ENCODE results near the gene OR51A7.
"Not testable (repeated sequence)": the region's sequence is repeated elsewhere in the genome, so short reads cannot be mapped to it uniquely, and the experiment has no call there.

Gene OR51A7

GRCh38 chr11:4903484-4903883 is at the start of gene OR51A7:
TSS of gene OR51A7 (plus strand) at chr11:4903783. CDS start at chr11:4907370, 3,587 bp downstream.
- no peak for DNase-seq (ENCODE audit: low spot score)

- DNase-seq (ENCODE audit: low spot score): not testable (repeated sequence)
Observed at GRCh38 chr11:4854286-4854685, 49.3 kb upstream of the OR51A7 start.

GRCh38 chr11:4862447-4863236 is 40.9 kb upstream of the OR51A7 start:
- no peak for DNase-seq (ENCODE audit: low spot score)

GRCh38 chr11:4863876-4864275 is 39.7 kb upstream of the OR51A7 start:
- no peak for DNase-seq (ENCODE audit: low spot score)

- no peak for DNase-seq (ENCODE audit: low spot score)
Observed at GRCh38 chr11:4865855-4866254, 37.7 kb upstream of the OR51A7 start.

GRCh38 chr11:4881188-4881587 is 22.4 kb upstream of the OR51A7 start:
- DNase-seq (ENCODE audit: low spot score): no peak

DNA sequence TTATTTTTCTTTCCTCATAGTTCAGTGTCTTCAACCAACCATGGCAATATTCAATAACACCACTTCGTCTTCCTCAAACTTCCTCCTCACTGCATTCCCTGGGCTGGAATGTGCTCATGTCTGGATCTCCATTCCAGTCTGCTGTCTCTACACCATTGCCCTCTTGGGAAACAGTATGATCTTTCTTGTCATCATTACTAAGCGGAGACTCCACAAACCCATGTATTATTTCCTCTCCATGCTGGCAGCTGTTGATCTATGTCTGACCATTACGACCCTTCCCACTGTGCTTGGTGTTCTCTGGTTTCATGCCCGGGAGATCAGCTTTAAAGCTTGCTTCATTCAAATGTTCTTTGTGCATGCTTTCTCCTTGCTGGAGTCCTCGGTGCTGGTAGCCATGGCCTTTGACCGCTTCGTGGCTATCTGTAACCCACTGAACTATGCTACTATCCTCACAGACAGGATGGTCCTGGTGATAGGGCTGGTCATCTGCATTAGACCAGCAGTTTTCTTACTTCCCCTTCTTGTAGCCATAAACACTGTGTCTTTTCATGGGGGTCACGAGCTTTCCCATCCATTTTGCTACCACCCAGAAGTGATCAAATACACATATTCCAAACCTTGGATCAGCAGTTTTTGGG is 21.6 kb upstream of the OR51A7 start, which contains the start of gene OR51T1:
Gene OR51T1 (plus strand): TSS at position 41 of the 641 bp plus-strand sequence. CDS start 0 bp downstream, at position 41.
- DNase-seq (ENCODE audit: low spot score): no peak

- no peak for DNase-seq (ENCODE audit: low spot score)
Observed at GRCh38 chr11:4882543-4882942, 21.0 kb upstream of the OR51A7 start.

DNA sequence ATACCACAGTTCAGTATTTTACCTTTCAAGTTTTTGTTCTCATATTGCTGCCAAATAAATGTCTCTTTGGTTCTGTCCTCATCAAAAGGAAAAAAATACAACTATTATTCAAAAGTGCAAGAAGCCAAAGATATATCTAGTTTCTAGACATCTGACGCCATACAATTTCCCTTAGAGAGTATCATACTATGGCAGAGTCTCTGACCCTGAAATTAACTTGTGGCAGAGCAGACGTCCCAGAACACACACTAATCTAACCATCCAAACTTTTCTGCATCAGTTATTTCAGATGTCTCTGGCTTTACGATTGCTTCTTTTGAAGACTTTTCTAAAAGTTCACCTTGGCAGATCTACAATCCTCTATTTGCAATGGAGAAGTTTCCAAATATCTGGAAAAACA is 19.2 kb upstream of the OR51A7 start:
- DNase-seq (ENCODE audit: low spot score): no peak

- no peak for DNase-seq (ENCODE audit: low spot score)
Observed at GRCh38 chr11:4886186-4886585, 17.4 kb upstream of the OR51A7 start.

DNA sequence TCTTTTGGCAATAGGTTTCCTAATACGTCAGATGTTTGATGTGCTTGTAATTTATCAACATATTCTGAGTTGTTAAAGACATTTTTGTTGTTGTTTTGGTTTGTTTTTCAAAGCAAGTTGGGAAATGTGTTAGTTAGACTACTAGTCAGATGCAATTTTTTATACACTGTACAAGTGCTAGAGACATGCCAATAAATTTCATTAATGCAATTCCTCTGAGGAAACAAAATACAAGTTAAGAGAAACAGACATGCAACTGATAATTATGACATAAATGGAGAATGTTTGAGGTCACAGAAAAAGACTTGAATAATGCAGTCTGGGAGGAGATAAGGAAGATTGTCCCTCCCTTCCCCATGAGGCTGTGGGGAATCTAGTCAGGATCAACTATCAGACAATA is 16.0 kb upstream of the OR51A7 start:
- DNase-seq (ENCODE audit: low spot score): no peak

- no peak for DNase-seq (ENCODE audit: low spot score)
Observed at GRCh38 chr11:4890279-4890678, 13.3 kb upstream of the OR51A7 start.

DNA sequence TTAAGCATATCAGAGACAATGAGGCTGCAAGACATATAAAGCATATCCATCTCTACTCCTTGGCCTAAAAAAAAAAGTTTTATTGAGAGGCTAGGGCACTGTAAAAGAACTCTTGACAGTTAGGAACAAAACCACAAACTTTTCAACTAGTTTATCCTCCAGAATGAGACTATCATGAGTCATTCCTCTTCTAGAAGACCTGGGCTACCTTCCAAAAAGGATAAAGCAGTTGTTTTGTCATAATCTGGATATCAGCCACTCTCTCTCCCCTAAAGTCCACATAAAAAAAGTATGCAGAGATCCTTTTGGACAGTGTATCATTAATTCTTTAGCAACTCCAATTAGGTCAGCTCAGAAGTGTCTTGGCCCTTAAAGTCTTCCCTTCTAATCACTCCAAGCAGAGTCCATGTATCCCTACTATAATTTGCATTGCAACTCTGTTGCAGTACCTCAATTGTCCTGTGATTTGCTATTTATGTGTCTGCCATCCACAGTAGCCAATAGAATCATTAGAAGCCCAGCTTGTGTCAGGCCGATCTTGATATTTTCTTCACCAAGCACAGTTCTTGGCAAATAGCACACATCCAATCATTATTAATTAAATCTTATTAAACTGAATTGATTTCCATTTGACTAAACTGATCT is 11.5 kb upstream of the OR51A7 start:
- no peak for DNase-seq (ENCODE audit: low spot score)

DNA sequence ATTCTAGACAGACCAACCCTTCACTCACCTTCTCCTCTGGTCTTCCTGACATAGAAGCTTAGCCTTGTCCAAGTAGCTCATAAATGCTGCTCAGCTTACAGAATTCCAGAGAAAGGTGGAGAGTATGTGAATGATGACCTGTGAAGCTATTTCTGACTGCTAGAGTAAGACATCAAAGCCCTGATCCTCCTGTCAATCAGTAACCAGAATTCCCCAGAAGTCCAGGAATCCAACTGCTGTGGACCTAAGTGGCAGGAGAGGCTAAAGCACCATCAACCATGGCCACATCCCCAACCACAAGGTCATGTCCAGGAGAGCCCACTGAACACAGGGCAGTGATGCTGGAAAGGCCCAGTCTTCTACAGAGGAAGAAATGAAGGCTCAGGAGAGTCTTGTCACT is 13.0 kb downstream of the OR51A7 start:
- DNase-seq (ENCODE audit: low spot score): no peak

DNA sequence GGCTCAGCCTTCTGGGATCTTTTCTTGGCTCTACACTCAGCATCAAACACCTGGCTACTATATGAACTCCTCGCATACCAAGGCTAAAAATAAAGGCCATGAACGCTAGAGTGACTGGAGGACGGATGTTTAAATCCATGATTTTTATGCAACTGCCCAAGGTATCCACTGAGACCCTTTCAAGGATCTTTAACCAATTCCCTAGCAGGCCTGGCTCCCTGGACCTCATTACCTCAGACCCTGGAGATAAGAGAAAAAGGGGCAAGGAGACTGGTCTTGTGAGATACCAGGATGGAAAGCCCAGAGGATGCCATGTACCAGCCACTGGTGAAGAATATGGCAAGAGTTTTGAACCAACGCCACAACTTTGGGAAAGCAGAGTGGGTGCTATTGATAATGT is 15.7 kb downstream of the OR51A7 start, which contains the start of gene OR51G2:
Gene OR51G2 (minus strand): TSS at position 101 of the 400 bp plus-strand sequence. CDS start 3,687 bp downstream, outside the sequence.
- no peak for DNase-seq (ENCODE audit: low spot score)

DNA sequence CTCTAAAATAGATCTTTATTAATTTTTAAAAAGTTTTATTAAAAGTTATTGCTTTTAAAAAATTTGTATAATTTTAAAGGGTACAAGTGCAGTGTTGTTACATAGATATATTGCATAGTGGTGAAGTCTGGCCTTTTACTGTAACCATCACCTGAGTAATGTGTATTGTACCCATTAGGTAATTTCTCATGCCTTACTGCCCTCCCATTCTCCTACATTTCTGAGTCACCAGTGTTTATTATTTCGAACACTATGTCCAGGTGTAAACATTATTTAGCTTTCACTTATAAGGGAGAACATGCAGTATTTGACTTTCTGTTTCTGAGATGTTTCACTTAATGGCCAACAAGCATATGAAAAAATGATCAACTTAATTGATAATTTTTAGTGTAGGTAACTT is 18.2 kb downstream of the OR51A7 start:
- no peak for DNase-seq (ENCODE audit: low spot score)

DNA sequence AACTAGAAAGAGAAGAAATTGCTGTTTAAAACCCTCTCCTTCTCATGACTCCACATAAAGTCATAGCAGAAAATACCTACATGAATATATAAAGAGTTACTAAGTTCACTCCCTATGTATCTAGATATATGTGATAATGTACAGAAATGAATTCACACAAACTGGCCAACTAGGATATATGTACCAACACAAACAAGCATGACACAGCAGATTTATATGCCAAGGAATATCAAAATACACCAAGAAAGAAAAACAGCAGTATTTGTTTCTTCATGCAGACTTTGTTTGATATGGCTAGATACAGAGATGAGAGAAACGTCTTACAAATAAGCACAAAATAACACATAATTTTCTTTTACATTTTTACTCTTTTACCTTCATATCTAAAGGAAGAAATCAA is 18.7 kb downstream of the OR51A7 start:
- DNase-seq (ENCODE audit: low spot score): no peak

DNA sequence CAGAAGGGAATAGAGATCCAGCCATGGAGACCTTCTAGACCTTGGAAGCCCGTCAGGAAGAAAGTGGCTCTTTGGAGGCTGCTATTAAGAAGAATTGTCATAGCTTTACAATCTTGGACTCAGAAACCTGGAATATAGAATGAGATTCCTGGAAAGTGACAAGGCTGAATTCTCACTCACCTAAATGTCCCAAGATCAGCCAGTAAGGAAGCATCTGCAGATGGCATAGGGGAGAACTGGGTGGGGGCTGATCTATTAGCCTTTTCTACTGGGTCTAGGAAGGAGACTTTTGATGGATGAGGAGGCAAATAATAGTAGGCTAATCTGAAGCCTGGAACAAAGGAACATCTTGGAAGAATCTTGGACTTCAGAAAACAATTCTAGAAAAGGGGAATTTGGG is 20.7 kb downstream of the OR51A7 start, which contains the start of gene OR51G1:
Gene OR51G1 (minus strand): TSS at position 101 of the 400 bp plus-strand sequence. CDS start 0 bp downstream, at position 101.
- DNase-seq (ENCODE audit: low spot score): no peak

- no peak for DNase-seq (ENCODE audit: low spot score)
Observed at GRCh38 chr11:4926608-4927007, 23.0 kb downstream of the OR51A7 start.

DNA sequence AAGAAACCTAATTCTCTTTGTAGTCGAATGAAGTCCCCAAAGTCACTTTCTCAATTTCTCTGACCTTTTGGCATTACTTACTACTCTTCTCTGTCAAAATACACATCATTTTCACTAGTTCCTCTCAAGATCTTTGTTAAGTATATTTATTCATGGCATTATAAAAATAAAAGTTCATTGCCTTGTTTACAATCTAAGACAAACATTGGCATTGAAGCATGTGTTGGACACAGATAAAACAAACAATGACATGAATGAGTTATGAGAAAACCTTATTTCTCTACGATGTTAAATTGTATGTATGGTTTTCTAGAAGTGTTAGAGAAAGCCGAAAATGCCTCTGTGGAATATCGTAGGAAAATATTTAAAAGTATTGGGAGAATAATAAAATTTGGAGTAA is 29.2 kb downstream of the OR51A7 start:
- DNase-seq (ENCODE audit: low spot score): no peak

GRCh38 chr11:4936745-4937144 is 33.2 kb downstream of the OR51A7 start:
- no peak for DNase-seq (ENCODE audit: low spot score)

GRCh38 chr11:4947505-4947904 is 43.9 kb downstream of the OR51A7 start, which contains the start of gene OR51A4:
TSS of gene OR51A4 (minus strand) at chr11:4947605. CDS start at chr11:4947100, 505 bp downstream.
- no peak for DNase-seq (ENCODE audit: low spot score)

DNA sequence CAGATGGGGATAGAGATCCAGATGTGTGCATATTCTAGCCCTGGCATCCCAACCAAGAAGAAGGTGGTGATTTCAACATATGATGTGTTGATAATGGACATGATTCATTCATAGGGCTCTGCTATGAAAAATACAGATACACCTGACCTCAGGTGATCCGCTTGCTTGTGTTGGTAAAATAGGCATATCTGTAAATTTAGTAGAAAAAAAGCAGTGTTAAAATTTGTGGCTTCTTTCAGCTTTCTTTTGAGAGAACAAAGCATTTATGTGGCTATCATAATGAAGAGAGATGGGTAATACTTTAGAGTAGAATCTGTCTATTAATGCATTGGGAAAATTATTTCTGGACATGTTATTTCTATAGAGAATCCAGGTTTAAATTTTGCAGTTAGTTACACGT is 52.0 kb downstream of the OR51A7 start, which contains the start of gene OR51A2:
Gene OR51A2 (minus strand): TSS at position 101 of the 400 bp plus-strand sequence. CDS start 0 bp downstream, at position 101.
- not testable (repeated sequence) for DNase-seq (ENCODE audit: low spot score)

Data from CD4-positive, alpha-beta T cell treated with Interleukin-15 for 4 hours (primary cell).